Measurements from ENCODE around the gene PPARA.

DNA sequence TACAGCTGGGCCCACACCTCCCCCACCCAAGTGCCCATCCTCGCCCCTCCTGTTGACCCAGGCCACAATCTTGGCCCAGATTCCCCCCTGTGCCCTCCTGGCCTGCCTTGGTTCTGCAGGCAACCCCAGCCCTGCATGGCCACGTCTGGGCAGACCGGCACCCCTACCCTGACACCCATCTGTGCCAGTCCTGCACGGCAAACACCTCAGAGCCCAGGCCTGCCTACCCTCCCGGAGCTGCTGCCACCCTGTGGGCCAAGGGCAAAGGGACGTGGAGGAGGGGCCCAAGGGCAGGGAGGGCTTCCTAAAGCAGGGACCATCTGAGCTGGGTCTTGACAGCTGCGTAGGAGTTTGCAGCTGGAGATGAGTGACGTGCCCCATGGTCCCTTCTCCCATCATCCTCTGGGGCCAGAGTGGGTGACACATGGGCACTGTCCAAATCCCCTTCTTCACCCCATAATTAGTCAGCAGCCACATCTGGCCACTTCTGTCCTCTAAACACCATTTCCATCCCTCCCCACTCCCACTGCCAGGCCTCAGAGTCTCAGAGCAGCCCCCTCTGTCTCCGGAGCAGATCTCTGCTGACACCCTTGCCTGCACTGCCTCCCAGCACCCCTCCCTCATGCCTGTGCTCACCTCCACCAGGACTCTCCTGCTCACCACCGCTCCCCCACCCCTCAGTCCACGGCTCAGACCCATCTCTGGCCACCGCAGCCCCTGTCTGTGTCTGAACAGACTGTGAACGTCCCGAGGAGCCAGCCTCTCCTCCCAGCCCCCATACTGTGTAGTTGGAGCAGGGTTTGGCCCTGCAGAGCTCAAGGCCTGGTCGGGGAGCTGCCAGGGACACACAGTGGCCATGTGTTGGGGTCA, 35.6 kb upstream of the PPARA start:
- TF ChIP-seq, protein P1, sequence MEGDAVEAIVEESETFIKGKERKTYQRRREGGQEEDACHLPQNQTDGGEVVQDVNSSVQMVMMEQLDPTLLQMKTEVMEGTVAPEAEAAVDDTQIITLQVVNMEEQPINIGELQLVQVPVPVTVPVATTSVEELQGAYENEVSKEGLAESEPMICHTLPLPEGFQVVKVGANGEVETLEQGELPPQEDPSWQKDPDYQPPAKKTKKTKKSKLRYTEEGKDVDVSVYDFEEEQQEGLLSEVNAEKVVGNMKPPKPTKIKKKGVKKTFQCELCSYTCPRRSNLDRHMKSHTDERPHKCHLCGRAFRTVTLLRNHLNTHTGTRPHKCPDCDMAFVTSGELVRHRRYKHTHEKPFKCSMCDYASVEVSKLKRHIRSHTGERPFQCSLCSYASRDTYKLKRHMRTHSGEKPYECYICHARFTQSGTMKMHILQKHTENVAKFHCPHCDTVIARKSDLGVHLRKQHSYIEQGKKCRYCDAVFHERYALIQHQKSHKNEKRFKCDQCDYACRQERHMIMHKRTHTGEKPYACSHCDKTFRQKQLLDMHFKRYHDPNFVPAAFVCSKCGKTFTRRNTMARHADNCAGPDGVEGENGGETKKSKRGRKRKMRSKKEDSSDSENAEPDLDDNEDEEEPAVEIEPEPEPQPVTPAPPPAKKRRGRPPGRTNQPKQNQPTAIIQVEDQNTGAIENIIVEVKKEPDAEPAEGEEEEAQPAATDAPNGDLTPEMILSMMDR (IDR thresholded peaks at IDR 0.05; ENCODE audit: poor library complexity, severe bottlenecking): no peak
- no peak for TF ChIP-seq EZH2 (IDR thresholded peaks at IDR 0.05; ENCODE audit: borderline replicate concordance, insufficient read depth, low read length, poor library complexity, severe bottlenecking)
- no peak for TF ChIP-seq MXI1 (conservative IDR thresholded peaks at IDR 0.05; ENCODE audit: poor library complexity, severe bottlenecking)
- no peak for TF ChIP-seq EP300 (conservative IDR thresholded peaks at IDR 0.05; ENCODE audit: poor library complexity, severe bottlenecking)
- TF ChIP-seq RAD21 (conservative IDR thresholded peaks at IDR 0.05): no peak
- TF ChIP-seq POLR2AphosphoS5 (IDR thresholded peaks at IDR 0.05): no peak
- TF ChIP-seq, protein P2, sequence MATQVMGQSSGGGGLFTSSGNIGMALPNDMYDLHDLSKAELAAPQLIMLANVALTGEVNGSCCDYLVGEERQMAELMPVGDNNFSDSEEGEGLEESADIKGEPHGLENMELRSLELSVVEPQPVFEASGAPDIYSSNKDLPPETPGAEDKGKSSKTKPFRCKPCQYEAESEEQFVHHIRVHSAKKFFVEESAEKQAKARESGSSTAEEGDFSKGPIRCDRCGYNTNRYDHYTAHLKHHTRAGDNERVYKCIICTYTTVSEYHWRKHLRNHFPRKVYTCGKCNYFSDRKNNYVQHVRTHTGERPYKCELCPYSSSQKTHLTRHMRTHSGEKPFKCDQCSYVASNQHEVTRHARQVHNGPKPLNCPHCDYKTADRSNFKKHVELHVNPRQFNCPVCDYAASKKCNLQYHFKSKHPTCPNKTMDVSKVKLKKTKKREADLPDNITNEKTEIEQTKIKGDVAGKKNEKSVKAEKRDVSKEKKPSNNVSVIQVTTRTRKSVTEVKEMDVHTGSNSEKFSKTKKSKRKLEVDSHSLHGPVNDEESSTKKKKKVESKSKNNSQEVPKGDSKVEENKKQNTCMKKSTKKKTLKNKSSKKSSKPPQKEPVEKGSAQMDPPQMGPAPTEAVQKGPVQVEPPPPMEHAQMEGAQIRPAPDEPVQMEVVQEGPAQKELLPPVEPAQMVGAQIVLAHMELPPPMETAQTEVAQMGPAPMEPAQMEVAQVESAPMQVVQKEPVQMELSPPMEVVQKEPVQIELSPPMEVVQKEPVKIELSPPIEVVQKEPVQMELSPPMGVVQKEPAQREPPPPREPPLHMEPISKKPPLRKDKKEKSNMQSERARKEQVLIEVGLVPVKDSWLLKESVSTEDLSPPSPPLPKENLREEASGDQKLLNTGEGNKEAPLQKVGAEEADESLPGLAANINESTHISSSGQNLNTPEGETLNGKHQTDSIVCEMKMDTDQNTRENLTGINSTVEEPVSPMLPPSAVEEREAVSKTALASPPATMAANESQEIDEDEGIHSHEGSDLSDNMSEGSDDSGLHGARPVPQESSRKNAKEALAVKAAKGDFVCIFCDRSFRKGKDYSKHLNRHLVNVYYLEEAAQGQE (IDR thresholded peaks at IDR 0.05; ENCODE audit: borderline replicate concordance): no peak
- TF ChIP-seq TAF1 (IDR thresholded peaks at IDR 0.05; ENCODE audit: low read depth): no peak
- TF ChIP-seq SMC3 (conservative IDR thresholded peaks at IDR 0.05; ENCODE audit: poor library complexity): no peak
